SU-DHL-6 (cell line): ENCODE results near the gene EXOC6B.

Experiments
- H2AFZ ChIP-seq: fragments of 200-600 bp; sonication (generic); 2 replicates; pipeline ENCODE4 v1.6.1; 2014; ENCODE audit warnings: low read depth, mild to moderate bottlenecking, moderate library complexity, mixed read lengths, antibody characterized with exemption, low read length; ENCODE audit not compliant: severe bottlenecking
- H3F3A ChIP-seq: fragments of 200-600 bp; shearing (Covaris generic); 2 replicates; pipeline ENCODE4 v1.6.0; 2016; ENCODE audit warnings: antibody characterized with exemption, mild to moderate bottlenecking; ENCODE audit not compliant: insufficient read depth
- H3K27ac ChIP-seq: fragments of 200-600 bp; sonication (generic); 2 replicates; pipeline ENCODE4 v1.5.1; 2016; ENCODE audit warnings: low read depth, mild to moderate bottlenecking, low read length, moderate library complexity, mixed read lengths
- H3K27me3 ChIP-seq: fragments of 200-600 bp; sonication (generic), shearing (Covaris generic); 2 replicates; pipeline ENCODE4 v1.6.0; 2014; ENCODE audit warnings: mild to moderate bottlenecking, low read length
- H3K36me3 ChIP-seq: fragments of 200-600 bp; sonication (generic); 2 replicates; pipeline ENCODE4 v1.6.1; 2014; ENCODE audit warnings: mild to moderate bottlenecking, low read length, mixed read lengths
- H3K4me2 ChIP-seq: fragments of 300-600, 200-600 bp; shearing (Covaris generic), sonication (generic); 2 replicates; pipeline ENCODE4 v1.6.0; 2014; ENCODE audit warnings: low read length, low read depth, mild to moderate bottlenecking; ENCODE audit not compliant: poor library complexity, severe bottlenecking
- H3K4me3 ChIP-seq: fragments of 200-600 bp; sonication (generic); 2 replicates; pipeline ENCODE4 v1.5.1; 2014; ENCODE audit warnings: antibody characterized with exemption, low read length, mild to moderate bottlenecking, mixed read lengths; ENCODE audit not compliant: insufficient read depth, poor library complexity, severe bottlenecking
- H3K79me2 ChIP-seq: fragments of 200-600 bp; sonication (generic); 2 replicates; pipeline ENCODE4 v1.6.1; 2014; ENCODE audit warnings: mild to moderate bottlenecking, low read length, moderate library complexity; ENCODE audit not compliant: insufficient read depth
- H3K9ac ChIP-seq: fragments of 200-600 bp; sonication (generic); 2 replicates; pipeline ENCODE4 v1.7.0; 2014; ENCODE audit warnings: mild to moderate bottlenecking, low read length
- H3K9me2 ChIP-seq: fragments of 200-600 bp; sonication (generic); replicated peaks from 2 replicates; pipeline ENCODE4 v1.6.1; 2014; ENCODE audit warnings: low read length; ENCODE audit not compliant: insufficient read depth
- H3K9me3 ChIP-seq: fragments of 200-600 bp; sonication (generic); 2 replicates; pipeline ENCODE4 v1.6.1; 2014; ENCODE audit warnings: low read length, mixed read lengths; ENCODE audit not compliant: insufficient read depth
- H4K20me1 ChIP-seq: fragments of 200-600 bp; sonication (generic); 2 replicates; pipeline ENCODE4 v1.6.1; 2014; ENCODE audit warnings: low read depth, mild to moderate bottlenecking, antibody characterized with exemption, low read length, moderate library complexity, mixed read lengths
- CTCF ChIP-seq: fragments of 200-600 bp; sonication (generic); IDR thresholded peaks from one replicate; pipeline ENCODE4 v1.5.1; 2017; ENCODE audit warnings: antibody characterized with exemption, mild to moderate bottlenecking, low read length, moderate library complexity; ENCODE audit not compliant: insufficient read depth, poor library complexity, severe bottlenecking
- EZH2phosphoT487 ChIP-seq: fragments of 200-600 bp; sonication (generic), shearing (Covaris generic); conservative IDR thresholded peaks from 2 replicates; pipeline ENCODE4 v1.6.1; 2018; ENCODE audit warnings: mild to moderate bottlenecking, antibody characterized with exemption, low read length, moderate library complexity, mixed read lengths

EXOC6B gene

GRCh38 chr2:72678024-72678423 lies 147.8 kb downstream of the EXOC6B start:
- no peak overlapping the region for H3K4me3 ChIP-seq
- no peaks in the 10 kb centered on the region for H3K79me2 ChIP-seq
- no peak overlapping the region for H3K9ac ChIP-seq
- no peak for TF ChIP-seq EZH2phosphoT487
- no peak for TF ChIP-seq CTCF
- no peak overlapping the region for H2AFZ ChIP-seq
- H3K9me3 ChIP-seq = no peaks in the 10 kb centered on the region
- H3K4me2 ChIP-seq = no peak overlapping the region
- H3F3A ChIP-seq = no peaks in the 10 kb centered on the region
- H3K36me3 ChIP-seq = no peaks in the 10 kb centered on the region
- no peaks in the 10 kb centered on the region for H3K9me2 ChIP-seq
- H3K27me3 ChIP-seq = no peaks in the 10 kb centered on the region
- no peaks in the 10 kb centered on the region for H4K20me1 ChIP-seq
- no peak overlapping the region for H3K27ac ChIP-seq

DNA sequence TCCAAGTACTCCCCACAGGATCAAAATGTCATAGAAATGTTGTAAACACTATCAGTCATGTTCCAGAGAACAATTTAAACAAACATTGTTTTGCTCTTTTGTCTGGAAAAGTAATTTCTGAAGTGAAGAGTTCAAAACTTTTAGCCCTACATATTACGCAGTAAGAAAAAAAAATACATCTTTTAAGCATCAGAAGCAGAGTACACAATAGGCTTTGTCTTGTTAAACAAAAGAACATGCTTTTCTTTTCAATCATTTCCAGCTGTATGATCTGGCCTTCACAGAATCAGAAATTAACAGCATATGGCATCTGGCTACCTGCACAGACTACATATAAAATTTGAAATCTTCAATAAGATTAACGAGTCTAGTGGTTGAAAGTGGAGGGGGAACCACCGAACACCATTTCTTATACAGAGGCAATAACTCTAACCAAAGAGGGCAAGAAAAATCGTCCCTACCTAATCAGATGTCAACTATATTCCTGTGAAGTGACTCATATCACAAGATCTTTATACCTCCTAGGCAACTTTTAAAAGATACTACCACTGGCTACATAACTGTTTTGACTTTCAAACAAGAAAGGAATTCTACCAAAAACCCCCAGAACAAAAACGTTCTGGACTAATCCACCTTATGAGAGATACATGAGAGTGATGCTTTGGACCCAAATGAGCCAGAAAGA lies 149.3 kb downstream of the EXOC6B start:
- H3K9me3 ChIP-seq = no peaks in the 10 kb centered on the region
- H3K27me3 ChIP-seq = no peaks in the 10 kb centered on the region

GRCh38 chr2:72674982-72675915 lies 150.6 kb downstream of the EXOC6B start:
- no peak overlapping the region for H3K27ac ChIP-seq
- TF ChIP-seq CTCF (no peak), EZH2phosphoT487 (no peak)
- H3K9me3 ChIP-seq = no peaks in the 10 kb centered on the region
- H3K27me3 ChIP-seq = no peaks in the 10 kb centered on the region
- H3K4me2 ChIP-seq = no peak overlapping the region
- no peaks in the 10 kb centered on the region for H4K20me1 ChIP-seq
- no peak overlapping the region for H2AFZ ChIP-seq
- no peaks in the 10 kb centered on the region for H3K9me2 ChIP-seq
- no peak overlapping the region for H3K4me3 ChIP-seq
- H3K79me2 ChIP-seq = no peaks in the 10 kb centered on the region
- H3F3A ChIP-seq = no peaks in the 10 kb centered on the region
- H3K36me3 ChIP-seq = no peaks in the 10 kb centered on the region
- H3K9ac ChIP-seq = no peak overlapping the region

More for the DNA sequence above, 149.3 kb downstream of the EXOC6B start:
- Histone ChIP-seq H3K36me3 (no peaks in the 10 kb centered on the region), H3K27ac (no peak overlapping the region), H3F3A (no peaks in the 10 kb centered on the region), H2AFZ (no peak overlapping the region), H4K20me1 (no peaks in the 10 kb centered on the region), H3K9ac (no peak overlapping the region), H3K4me2 (no peak overlapping the region), H3K79me2 (no peaks in the 10 kb centered on the region), H3K9me2 (no peaks in the 10 kb centered on the region), H3K4me3 (no peak overlapping the region)
- TF ChIP-seq CTCF (no peak), EZH2phosphoT487 (no peak)
